Activated naive CD4-positive, alpha-beta T cell treated with anti-CD3 and anti-CD28 coated beads, Interleukin-2, amount 50 U/mL, for 16 hours (primary cell): ENCODE results near the gene DEFB114.

Source experiments
- DNase-seq: peaks from one replicate; pipeline ENCODE4 v3.0.0-alpha.2; 2020

DEFB114 gene

DNA sequence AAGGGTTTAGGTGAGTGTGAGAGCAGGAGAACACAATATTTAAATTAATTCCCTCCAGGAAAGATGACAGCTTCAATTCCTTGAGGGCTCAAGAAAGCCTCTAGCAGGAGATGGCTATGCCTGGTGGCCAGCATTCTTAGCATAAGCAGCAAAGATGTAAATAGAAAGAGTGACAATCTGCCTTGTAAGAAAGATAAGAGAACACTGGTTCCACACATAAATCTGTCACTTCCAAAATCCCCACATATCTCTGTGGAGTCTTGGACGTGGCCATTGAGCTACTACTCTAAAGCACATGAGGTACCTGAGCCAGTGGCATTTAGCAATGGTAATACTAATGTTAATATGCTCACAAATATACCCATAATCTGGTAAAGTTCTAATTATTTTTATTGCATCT, 29.2 kb downstream of the DEFB114 start:
- DNase-seq, result no peak

DNA sequence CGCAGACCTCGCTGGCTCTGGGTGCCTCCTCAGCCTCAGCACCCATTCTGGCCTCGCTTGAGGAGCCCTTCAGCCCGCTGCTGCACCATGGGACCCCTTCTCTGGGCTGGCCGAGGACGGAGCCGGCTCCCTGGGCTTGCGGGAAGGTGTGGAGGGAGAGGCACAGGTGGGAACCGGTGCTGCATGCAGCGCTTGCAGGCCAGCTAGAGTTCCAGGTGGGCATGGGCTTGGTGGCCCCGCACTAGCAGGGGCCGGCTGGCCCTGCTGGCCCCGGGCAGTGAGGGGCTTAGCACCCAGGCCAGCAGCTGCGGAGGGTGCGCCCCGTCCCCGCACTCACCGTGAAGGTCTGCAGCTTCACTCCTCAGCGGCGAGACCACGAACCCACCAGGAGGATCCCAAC, 30.4 kb downstream of the DEFB114 start:
- DNase-seq, result no peak

DNA sequence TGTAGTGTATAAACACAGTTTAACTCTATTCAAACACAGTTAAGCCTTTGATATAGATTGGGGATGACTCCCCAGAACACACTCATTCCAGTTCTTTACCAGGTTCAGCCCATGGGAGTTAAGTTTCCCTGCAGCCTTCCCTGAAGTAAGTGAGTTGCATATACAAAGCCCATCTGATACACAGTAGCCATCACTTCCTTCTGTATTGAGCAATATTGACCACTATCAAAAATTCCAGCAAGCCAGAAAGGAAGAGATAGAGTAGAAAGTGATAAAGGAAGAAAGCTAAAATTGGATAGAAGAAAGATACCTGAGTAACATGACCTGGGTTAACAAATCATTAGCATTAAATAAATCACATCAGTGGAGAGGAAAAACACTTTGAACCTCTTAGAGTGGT, 34.6 kb downstream of the DEFB114 start:
- no peak for DNase-seq

DNA sequence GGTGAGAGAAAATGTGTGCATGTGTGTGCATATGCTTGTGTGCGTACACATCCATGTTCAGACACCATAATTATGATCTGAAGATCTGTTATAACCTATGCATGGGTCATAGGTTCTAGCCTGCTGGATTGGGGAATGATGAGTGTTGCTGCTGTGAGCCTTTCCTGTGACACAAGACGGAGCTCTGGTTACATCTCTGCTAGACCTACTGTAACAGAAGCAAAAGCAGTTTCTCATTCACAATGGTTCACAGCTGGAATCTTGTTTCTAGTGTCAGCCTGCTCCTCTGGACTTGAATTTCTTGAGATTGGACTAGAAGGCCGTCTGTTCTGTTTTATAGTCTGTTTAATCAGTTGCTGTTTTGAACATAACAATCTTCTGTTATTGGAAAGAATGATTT, 40.1 kb downstream of the DEFB114 start:
- no peak for DNase-seq

DNA sequence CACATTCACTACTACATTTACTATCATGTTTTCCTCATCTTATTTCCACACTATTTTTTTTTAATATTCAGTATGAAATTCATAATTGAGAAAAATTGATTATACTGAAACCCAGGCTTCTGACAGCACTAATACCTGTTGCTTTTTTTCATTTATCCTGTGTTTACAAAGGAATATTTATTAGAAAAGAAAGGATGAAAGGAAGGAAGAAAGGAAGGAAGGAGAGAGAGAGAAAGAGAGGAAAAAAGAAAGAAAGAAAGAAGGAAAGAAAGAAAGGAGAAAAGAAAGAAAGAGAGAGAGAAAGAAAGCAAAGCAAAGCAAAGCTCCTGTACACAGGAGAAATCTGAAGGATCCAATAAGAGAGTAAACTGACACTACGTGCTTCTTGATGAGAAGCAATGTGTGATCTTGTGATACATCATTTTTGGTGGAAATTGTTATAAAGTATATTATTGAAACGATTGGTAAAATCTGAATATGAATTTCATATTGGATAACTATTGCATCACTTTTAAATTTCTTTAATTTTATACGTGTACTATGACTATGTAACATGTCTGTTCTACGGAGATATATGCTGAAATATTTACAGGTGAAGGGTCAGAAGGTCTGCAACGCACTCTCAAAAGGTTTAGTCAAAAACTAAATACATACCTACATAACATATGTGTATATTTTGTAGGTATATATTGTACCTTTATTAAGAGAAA, 43.9 kb downstream of the DEFB114 start:
- no peak for DNase-seq

DNA sequence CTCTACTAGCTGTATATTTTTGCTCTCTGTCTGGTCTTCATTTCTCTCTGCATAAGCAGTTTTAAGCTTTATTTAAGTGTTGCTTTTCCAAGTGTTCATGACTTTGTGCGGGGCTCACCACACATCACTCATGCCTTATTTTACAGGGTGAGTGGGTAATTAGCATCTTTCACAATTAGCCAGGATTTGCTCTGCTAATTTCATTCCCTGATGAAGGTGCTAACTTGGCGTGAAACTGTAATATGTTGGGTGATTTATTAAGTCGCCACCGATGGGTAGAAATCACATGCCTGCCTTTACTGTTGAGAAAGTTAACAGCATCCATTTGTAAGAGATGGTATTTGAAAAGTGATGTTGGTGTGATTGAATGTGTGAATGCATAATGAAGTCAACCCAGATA, 44.7 kb downstream of the DEFB114 start:
- no peak for DNase-seq

DNA sequence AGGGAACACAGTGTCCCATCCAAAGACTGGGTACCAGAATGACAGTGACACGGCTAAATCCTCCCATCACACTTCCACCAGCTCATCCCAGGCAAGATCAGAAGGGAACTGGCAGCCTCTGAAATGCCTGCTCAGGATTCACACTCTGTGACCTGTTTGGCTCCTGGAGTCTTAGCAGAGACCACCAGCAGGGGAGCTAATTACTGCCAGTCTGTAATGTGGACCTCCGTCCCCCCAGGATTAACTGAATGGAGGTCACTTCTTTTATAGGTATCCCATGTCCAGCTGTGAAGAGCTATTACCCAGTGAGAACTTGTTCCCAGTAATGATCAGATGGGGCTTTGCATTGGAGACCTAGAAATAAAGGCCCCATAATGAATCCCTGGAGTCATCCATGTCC, 45.2 kb downstream of the DEFB114 start:
- DNase-seq, result no peak

DNA sequence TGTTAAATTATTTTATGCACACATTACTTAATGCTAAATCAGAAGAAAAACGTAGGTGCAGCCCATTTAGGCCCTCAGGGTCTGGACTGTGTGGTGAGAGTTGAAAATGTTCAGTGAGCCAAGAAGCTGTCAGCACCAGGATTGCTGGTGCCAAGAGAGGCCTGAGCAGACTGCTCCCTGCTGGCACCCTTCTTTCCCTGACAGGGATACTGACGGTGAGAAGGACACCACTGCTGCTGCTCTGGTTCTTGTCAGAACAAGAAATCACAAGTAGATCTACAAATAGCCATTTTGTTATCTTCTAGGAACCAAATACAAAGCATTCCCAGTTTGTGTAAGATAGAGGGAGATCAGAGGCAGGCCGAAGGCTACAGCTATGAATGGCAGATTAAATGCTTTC, 48.9 kb downstream of the DEFB114 start:
- no peak for DNase-seq

DNA sequence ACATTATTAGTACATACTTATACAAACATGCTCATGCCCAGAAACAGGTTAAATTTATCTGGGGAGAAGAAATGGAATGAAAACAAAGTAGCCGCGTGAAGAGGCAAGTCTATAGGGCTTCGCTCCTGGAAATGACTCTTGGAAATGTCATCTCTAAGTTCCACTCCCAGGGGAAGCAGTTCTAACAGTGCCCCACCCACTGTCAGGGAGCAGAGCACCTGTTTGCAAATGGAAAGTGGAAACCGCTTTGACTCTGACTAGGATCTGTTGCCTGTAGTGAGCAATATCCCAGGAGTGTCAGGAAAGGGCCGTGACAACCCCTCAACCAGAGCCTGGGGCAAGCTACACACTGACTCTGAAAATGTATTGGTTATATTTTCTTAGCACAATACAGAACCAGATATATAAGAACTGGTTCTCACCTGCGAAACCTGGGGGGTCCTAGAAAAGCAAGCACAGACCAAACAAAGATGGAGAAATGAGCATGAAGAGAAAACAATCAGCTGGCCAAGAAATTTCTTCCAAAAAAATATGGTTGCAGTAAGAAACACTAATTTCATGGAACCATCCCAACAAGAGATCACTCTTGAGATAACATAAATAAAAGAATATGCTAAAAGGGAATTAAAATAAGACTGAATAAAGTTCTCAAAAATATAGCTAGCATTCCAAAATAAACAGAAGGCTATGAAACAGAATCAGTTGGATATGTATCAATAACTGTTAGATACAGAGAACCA, 50.2 kb downstream of the DEFB114 start:
- no peak for DNase-seq

DNA sequence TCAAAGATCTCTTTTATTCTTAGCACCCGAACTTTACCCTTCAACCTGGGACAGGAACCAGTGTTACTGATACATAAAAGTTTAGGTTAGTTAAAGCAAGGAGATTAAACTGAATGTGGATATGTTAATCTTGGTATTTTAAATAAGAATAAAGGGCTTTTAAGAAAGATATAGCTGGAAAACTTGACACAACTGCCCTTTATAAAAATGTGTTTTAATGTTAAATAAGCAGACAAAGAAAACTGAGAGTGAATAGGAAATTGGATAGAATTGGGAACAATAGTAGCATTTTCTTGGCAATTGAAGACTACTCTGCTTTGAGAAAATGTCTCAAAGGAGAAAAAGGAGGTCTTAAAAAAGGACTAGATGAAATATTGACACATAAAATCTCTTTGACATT, 51.8 kb downstream of the DEFB114 start:
- no peak for DNase-seq

DNA sequence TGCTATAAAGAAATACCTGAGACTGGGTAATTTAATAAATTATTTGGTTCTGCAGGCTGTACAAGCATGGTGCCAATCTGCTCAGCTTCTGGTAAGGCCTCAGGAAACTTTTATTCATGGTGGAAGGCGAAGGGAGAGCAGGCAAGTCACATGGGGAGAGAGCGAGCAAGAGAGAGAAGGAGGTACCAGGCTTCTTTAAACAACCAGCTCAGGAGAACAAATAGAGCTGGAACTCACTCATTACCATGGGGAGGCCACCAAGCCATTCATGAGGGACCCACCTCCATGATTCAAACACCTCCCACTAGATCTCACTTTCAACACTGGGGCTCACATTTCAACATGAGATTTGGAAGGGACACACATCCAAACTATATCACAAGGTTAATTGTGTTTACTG, 52.7 kb downstream of the DEFB114 start:
- no peak for DNase-seq
